NB4 (cell line): Measurements from ENCODE around the gene RAB26.
"Not testable (repeated sequence)": the region's sequence is repeated elsewhere in the genome, so short reads cannot be mapped to it uniquely, and the experiment has no call there.

Experiments
- POLR2A ChIP-seq: IDR thresholded peaks from 2 replicates; pipeline ENCODE4 v1.6.1; 2011; ENCODE audit warnings: mild to moderate bottlenecking; ENCODE audit not compliant: insufficient read length; ENCODE audit errors: extremely low read depth
- TF ChIP-seq, protein P1 (sequence below): IDR thresholded peaks from one replicate; pipeline ENCODE4 v1.5.1; 2012; ENCODE audit warnings: low read depth, low read length

DNA sequence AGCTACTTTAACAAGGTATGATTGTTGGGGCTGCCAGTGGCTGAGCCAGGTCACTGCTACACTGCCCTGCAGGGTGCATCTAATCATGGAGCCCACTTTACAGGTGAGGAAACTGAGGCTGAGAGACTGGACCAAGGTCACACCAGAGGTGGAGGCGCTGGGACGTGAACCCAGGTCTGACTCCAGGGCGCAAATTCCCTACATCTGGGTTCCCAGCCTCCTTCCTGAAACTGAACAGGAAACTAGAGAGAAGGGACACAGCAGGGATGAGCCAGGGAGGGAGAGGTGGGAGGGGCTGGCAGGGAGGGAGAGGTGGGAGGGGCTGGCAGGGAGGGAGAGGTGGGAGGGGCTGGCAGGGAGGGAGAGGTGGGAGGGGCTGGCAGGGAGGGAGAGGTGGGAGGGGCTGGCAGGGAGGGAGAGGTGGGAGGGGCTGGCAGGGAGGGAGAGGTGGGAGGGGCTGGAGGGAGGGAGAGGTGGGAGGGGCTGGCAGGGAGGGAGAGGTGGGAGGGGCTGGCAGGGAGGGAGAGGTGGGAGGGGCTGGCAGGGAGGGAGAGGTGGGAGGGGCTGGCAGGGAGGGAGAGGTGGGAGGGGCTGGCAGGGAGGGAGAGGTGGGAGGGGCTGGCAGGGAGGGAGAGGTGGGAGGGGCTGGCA is 20.7 kb upstream of the RAB26 start:
- TF ChIP-seq, protein P1, sequence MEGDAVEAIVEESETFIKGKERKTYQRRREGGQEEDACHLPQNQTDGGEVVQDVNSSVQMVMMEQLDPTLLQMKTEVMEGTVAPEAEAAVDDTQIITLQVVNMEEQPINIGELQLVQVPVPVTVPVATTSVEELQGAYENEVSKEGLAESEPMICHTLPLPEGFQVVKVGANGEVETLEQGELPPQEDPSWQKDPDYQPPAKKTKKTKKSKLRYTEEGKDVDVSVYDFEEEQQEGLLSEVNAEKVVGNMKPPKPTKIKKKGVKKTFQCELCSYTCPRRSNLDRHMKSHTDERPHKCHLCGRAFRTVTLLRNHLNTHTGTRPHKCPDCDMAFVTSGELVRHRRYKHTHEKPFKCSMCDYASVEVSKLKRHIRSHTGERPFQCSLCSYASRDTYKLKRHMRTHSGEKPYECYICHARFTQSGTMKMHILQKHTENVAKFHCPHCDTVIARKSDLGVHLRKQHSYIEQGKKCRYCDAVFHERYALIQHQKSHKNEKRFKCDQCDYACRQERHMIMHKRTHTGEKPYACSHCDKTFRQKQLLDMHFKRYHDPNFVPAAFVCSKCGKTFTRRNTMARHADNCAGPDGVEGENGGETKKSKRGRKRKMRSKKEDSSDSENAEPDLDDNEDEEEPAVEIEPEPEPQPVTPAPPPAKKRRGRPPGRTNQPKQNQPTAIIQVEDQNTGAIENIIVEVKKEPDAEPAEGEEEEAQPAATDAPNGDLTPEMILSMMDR: not testable (repeated sequence)
- TF ChIP-seq POLR2A: not testable (repeated sequence)
